ENCODE data around the gene FRY. TPM values are rescaled to one million over a fixed set of nuclear protein-coding genes. Genes with fewer than 3 reads are reported as not detected.

The FRY gene
- polyA plus RNA-seq, 3 donors: 48.8 to 60.4 (median 57.5) TPM

DNA sequence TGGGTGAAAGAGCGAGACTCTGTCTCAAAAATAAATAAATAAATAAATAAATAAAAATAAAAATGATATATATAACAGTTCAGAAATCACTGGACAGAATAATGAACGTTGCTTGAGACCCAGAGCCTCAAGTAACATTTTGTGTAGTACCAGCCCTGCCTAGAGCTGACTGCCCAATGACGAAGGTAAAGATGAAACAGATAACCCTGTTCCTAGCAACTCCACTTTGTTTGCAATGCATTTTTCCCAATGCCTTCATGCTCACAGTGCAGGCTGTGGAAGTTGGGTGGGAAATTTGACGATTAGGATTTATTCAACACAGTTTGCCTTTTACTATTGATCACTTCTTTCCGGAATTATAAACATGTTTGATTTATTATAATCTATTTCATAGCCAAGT is 22.2 kb upstream of the FRY start:
- no peak for DNase-seq (ENCODE audit: extremely low read depth in 1 of 11, low read depth in 9 of 11, low spot score in 4 of 11)

- no peak for DNase-seq (ENCODE audit: extremely low read depth in 1 of 11, low read depth in 9 of 11, low spot score in 4 of 11)
Observed at GRCh38 chr13:32010136-32010535, 21.4 kb upstream of the FRY start.

GRCh38 chr13:32011971-32012370 is 19.6 kb upstream of the FRY start:
- no peak for DNase-seq (ENCODE audit: extremely low read depth in 1 of 11, low read depth in 9 of 11, low spot score in 4 of 11)

GRCh38 chr13:32013181-32013580 is 18.4 kb upstream of the FRY start:
- DNase-seq (ENCODE audit: extremely low read depth in 1 of 11, low read depth in 9 of 11, low spot score in 4 of 11): no peak

GRCh38 chr13:32016119-32016518 is 15.5 kb upstream of the FRY start:
- no peak for DNase-seq (ENCODE audit: extremely low read depth in 1 of 11, low read depth in 9 of 11, low spot score in 4 of 11)

DNA sequence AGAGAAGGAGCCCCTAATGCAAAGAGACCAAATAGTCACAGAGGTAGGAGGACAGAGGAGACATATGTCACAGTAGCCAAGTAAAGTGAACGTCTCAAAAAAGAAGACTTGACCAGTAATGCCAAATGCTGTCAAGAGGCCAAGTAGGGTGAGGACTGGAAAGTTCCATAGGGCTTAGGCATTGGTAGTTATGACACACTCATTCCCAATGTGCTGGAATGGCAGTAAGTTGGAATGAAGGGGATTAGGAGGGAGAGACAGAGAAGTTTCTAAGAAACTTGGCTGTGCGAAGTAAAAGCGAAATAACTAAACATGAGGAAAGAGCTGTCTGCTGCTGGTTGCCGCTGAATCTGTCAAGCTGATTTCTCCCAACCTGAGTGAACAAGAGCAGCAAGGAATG is 14.9 kb upstream of the FRY start:
- no peak for DNase-seq (ENCODE audit: extremely low read depth in 1 of 11, low read depth in 9 of 11, low spot score in 4 of 11)

- no peak for DNase-seq (ENCODE audit: extremely low read depth in 1 of 11, low read depth in 9 of 11, low spot score in 4 of 11)
Observed at GRCh38 chr13:32017474-32017873, 14.1 kb upstream of the FRY start.

- peak in 9 of 11 donors; percentile 54 to 79 (median 68) for DNase-seq (ENCODE audit: extremely low read depth in 1 of 11, low read depth in 9 of 11, low spot score in 4 of 11)
Observed at GRCh38 chr13:32019612-32020233, 11.9 kb upstream of the FRY start.

- no peak for DNase-seq (ENCODE audit: extremely low read depth in 1 of 11, low read depth in 9 of 11, low spot score in 4 of 11)
Observed at GRCh38 chr13:32021785-32022184, 9.8 kb upstream of the FRY start.

GRCh38 chr13:32022311-32022710 is 9.3 kb upstream of the FRY start:
- peak in 1 of 11 donors; percentile 21 for DNase-seq (ENCODE audit: extremely low read depth in 1 of 11, low read depth in 9 of 11, low spot score in 4 of 11)

DNA sequence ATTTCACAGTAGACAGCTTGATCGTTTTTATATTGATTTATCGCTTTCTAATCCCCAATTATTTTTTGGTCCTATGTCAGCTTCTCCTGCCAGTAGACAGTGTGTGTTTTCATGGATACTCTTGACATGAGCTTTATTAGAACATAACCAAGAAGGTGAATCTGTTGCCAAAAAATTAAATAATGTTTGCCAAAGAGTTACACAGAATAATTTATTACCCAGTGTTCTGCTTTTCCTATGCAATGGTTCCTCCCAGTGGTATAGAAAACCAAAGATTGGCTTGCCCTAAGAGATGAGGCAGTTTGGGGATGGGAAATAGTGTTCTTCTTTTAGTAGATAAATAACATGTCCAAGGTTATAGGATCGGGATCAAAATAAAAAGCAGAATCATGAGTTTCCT is 8.5 kb upstream of the FRY start:
- no peak for DNase-seq (ENCODE audit: extremely low read depth in 1 of 11, low read depth in 9 of 11, low spot score in 4 of 11)

GRCh38 chr13:32023698-32024097 is 7.9 kb upstream of the FRY start:
- no peak for DNase-seq (ENCODE audit: extremely low read depth in 1 of 11, low read depth in 9 of 11, low spot score in 4 of 11)

- no peak for DNase-seq (ENCODE audit: extremely low read depth in 1 of 11, low read depth in 9 of 11, low spot score in 4 of 11)
Observed at GRCh38 chr13:32024750-32025149, 6.8 kb upstream of the FRY start.

GRCh38 chr13:32025730-32026129 is 5.8 kb upstream of the FRY start:
- no peak for DNase-seq (ENCODE audit: extremely low read depth in 1 of 11, low read depth in 9 of 11, low spot score in 4 of 11)

GRCh38 chr13:32026623-32027022 is 5.0 kb upstream of the FRY start:
- no peak for DNase-seq (ENCODE audit: extremely low read depth in 1 of 11, low read depth in 9 of 11, low spot score in 4 of 11)

DNA sequence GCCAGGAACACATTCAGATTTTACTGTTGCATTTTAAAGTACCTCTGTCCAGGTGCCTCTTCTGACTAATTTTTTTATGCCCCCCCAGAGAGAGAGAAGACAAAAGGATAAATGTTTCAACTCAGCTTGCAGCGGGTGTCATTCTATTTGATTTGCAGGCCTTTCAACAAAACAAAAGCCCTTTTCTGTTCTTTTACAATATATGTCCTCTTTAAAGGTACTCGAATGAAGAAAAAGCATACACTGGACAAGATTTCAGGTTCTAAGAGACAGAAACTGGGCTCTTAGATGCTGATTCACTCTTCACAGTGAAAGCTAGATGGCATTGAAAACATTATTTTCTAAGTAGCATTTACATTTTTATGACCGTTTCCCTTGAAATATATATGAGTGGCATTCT is 2.9 kb upstream of the FRY start:
- DNase-seq (ENCODE audit: extremely low read depth in 1 of 11, low read depth in 9 of 11, low spot score in 4 of 11): no peak

- DNase-seq (ENCODE audit: extremely low read depth in 1 of 11, low read depth in 9 of 11, low spot score in 4 of 11): no peak
Observed at GRCh38 chr13:32029684-32030083, 1.9 kb upstream of the FRY start.

DNA sequence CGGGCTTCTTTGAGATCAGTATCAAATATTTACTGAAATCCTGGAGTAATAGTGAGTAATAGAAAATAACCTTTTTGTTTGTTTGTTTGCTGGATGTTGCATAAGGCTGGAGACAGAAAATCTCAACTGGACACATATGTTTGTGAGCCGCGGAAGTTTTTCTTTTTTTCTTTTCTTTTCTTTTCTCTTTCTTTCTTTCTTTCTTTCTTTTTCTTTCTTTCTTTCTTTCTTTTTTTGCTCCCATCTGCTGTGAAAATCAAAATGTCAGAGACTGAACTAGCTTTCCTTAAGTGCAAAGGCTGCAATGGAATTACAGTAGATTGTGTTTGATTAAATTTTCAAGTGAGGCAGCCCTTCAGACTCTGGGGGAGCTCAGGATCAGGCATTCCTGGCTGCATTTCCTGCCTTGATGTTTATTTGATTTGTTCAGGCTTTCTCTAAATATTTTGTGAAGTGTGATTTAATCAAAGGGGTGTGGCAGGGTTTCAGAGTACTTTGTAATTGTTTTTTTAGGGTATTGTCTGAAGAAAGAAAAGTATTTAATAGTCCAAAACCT is 319 bp downstream of the FRY start:
- no peak for DNase-seq (ENCODE audit: extremely low read depth in 1 of 11, low read depth in 9 of 11, low spot score in 4 of 11)

GRCh38 chr13:32032759-32033158 is 1.2 kb downstream of the FRY start:
- no peak for DNase-seq (ENCODE audit: extremely low read depth in 1 of 11, low read depth in 9 of 11, low spot score in 4 of 11)

- no peak for DNase-seq (ENCODE audit: extremely low read depth in 1 of 11, low read depth in 9 of 11, low spot score in 4 of 11)
Observed at GRCh38 chr13:32033744-32034143, 2.2 kb downstream of the FRY start.

DNA sequence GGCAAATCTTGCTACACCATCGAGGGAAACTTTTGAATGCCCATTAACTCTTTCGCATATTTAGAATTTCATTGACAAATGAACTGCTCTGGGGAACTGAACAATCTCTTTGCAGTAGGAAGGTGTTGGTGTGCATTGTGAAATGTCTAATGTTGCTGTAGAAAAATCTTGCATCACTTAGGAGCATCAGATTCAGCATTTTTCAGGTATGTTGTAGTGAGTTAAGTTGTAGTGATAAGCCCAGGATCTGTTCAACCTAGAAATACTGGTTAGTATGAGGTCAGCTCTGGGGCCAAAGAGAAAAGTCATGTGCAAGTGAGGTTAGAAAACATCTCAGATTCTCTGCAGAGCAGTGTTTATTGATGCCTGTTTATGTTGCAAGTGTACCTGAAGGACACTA is 4.1 kb downstream of the FRY start:
- DNase-seq (ENCODE audit: extremely low read depth in 1 of 11, low read depth in 9 of 11, low spot score in 4 of 11): no peak
